Measurements from ENCODE around the gene CAPN1. TPM values are rescaled to one million over a fixed set of nuclear protein-coding genes. Genes with fewer than 3 reads are reported as not detected.
A peak's percentile ranks its signal among the peaks of the same experiment; 100 is the strongest.
"Not testable (repeated sequence)": the region's sequence is repeated elsewhere in the genome, so short reads cannot be mapped to it uniquely, and the experiment has no call there.

Gene CAPN1
- polyA plus RNA-seq, 4 donors = 107 to 218 (median 205) TPM

- Histone ChIP-seq H3K4me1 (ENCODE audit: control insufficient read depth in 3 of 3, insufficient read depth in 2 of 3, low read depth in 1 of 3, low read length in 2 of 3) (peaks cover 2 to 20% (median 7%) of the 10 kb centered on the region in 3 donors), H3K27me3 (ENCODE audit: control insufficient read depth in 3 of 3, insufficient read depth in 3 of 3, low read length in 3 of 3) (no peaks in the 10 kb centered on the region), H3K27ac (ENCODE audit: low read depth in 1 of 3, low read length in 2 of 3) (peak overlapping the region; percentile 92 to 99 (median 99)), H3K36me3 (ENCODE audit: control insufficient read depth in 3 of 3, insufficient read depth in 2 of 3, low read depth in 1 of 3, low read length in 3 of 3) (peaks cover 8 to 26% (median 10%) of the 10 kb centered on the region in 3 donors), H3K4me3 (ENCODE audit: low read depth in 1 of 3, low read length in 3 of 3) (peak overlapping the region in 2 of 3 donors; percentile 81 to 90), H3K9me3 (ENCODE audit: control insufficient read depth in 2 of 2, insufficient read depth in 1 of 2, low read depth in 1 of 2, low read length in 1 of 2) (no peaks in the 10 kb centered on the region)
- DNase-seq (no peak), FAIRE-seq (no peak)
- 42 to 48% (median 46%) methylated on average over 11 of the region's 11 CpGs for WGBS, 3 donors
Measured at GRCh38 chr11:65135633-65136145, 46.0 kb upstream of the CAPN1 start.

DNA sequence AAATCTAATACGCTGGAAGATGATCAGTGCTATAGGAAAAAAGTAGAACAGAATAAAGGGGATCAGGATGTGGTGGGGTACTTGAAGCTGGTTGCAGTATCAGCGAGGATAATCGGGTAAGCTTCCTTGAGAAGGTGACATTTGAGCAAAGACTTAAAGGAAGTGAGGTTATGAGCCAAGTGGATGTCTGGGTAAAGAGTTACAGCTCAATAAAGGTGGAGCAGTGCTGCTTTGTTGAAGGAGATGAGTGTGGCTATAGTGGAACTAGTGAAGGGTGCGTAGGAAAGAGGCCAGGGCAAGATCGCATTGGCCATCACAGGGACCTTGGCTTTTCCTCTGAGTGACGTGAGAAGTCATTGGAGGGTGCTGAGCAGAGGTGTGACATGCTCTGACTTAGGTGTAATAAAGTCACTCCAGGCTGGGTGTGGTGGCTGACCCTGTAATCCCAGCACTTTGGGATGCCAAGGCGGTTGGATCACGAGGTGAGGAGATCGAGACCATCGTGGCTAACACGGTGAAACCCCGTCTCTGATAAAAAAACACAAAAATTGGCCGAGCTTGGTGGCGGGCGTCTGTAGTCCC is 45.1 kb upstream of the CAPN1 start:
- no peaks in the 10 kb centered on the region for H3K9me3 ChIP-seq (ENCODE audit: control insufficient read depth in 2 of 2, insufficient read depth in 1 of 2, low read depth in 1 of 2, low read length in 1 of 2)
- no peaks in the 10 kb centered on the region for H3K27me3 ChIP-seq (ENCODE audit: control insufficient read depth in 3 of 3, insufficient read depth in 3 of 3, low read length in 3 of 3)
- 55 to 78% (median 74%) methylated on average over 15 of the region's 15 CpGs for WGBS, 3 donors
- H3K4me1 ChIP-seq (ENCODE audit: control insufficient read depth in 3 of 3, insufficient read depth in 2 of 3, low read depth in 1 of 3, low read length in 2 of 3) = peaks cover 2 to 20% (median 7%) of the 10 kb centered on the region in 3 donors
- peaks cover 2 to 17% (median 4%) of the 10 kb centered on the region in 3 donors for H3K36me3 ChIP-seq (ENCODE audit: control insufficient read depth in 3 of 3, insufficient read depth in 2 of 3, low read depth in 1 of 3, low read length in 3 of 3)
- FAIRE-seq (no peak), DNase-seq (peak in 1 of 2 donors; percentile 42)
- H3K4me3 ChIP-seq (ENCODE audit: low read depth in 1 of 3, low read length in 3 of 3) = no peak overlapping the region
- peak overlapping the region in 2 of 3 donors; percentile 99 for H3K27ac ChIP-seq (ENCODE audit: low read depth in 1 of 3, low read length in 2 of 3)

- Histone ChIP-seq H3K9me3 (ENCODE audit: control insufficient read depth in 2 of 2, insufficient read depth in 1 of 2, low read depth in 1 of 2, low read length in 1 of 2) (peaks cover 0 to 5% of the 10 kb centered on the region in 2 donors), H3K4me1 (ENCODE audit: control insufficient read depth in 3 of 3, insufficient read depth in 2 of 3, low read depth in 1 of 3, low read length in 2 of 3) (no peaks in the 10 kb centered on the region), H3K36me3 (ENCODE audit: control insufficient read depth in 3 of 3, insufficient read depth in 2 of 3, low read depth in 1 of 3, low read length in 3 of 3) (no peaks in the 10 kb centered on the region), H3K27ac (ENCODE audit: low read depth in 1 of 3, low read length in 2 of 3) (no peak overlapping the region), H3K27me3 (ENCODE audit: control insufficient read depth in 3 of 3, insufficient read depth in 3 of 3, low read length in 3 of 3) (peaks cover 0 to 2% (median 0%) of the 10 kb centered on the region in 3 donors), H3K4me3 (ENCODE audit: low read depth in 1 of 3, low read length in 3 of 3) (no peak overlapping the region)
- 82 to 88% (median 85%) methylated on average over 7 of the region's 7 CpGs for WGBS, 3 donors
- FAIRE-seq (no peak), DNase-seq (no peak)
Measured at GRCh38 chr11:65141896-65142494, 39.7 kb upstream of the CAPN1 start.

DNA sequence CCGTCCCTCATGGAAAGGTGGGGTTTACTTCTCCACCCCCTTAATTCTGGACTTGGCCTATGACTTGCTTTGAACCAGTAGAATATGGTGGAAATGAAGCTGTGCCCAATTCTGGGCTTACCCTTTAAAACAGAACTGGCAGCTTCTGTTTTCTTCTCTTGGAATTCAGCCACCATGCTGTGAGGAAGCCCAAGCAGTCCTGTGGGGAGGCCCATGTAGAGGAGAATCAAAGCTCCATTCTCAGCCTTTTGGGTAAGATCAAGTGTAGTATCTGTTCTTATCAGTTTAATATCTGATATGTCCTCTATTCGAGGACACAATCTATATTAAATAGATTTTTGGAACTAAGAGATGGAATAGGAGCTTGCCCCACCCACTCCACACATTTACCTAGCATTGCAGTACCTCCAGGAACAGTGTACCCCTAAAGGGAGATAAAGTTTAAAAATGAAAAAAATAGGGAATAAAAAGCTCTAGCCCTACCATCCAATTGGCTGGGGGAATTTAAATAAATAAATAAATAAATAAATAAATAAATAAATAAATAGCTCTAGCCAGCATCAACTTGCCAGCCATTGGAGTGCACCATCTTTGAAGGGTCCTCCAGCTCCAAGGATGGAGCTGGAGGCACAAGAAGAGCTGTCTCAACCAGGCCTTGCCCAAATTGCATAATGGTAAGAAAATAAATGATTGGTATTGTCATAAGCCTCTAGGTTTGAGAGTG is 34.2 kb upstream of the CAPN1 start:
- DNase-seq (no peak), FAIRE-seq (no peak)
- H3K4me3 ChIP-seq (ENCODE audit: low read depth in 1 of 3, low read length in 3 of 3) = no peak overlapping the region

DNA sequence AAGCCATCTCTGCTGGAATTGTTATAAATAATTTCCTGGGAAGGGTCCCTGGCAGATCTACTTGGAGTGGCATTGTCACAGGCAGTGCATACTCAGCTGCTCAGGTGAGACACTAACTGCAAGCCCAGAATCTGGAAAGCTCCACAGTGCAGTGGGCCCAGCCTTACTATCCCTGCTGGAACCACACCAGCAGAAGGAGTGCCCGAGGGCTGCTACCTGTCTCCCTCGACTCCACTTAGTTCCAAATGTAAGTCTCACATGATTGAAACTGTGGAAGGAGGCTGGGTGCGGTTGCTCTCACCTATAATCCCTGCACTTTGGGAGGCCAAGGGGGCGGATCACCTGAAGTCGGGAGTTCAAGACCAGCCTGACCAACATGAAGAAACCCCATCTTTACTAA is 33.1 kb upstream of the CAPN1 start:
- Histone ChIP-seq H3K9me3 (ENCODE audit: control insufficient read depth in 2 of 2, insufficient read depth in 1 of 2, low read depth in 1 of 2, low read length in 1 of 2) (peaks cover 0 to 10% of the 10 kb centered on the region in 2 donors), H3K27ac (ENCODE audit: low read depth in 1 of 3, low read length in 2 of 3) (no peak overlapping the region), H3K4me3 (ENCODE audit: low read depth in 1 of 3, low read length in 3 of 3) (no peak overlapping the region), H3K27me3 (ENCODE audit: control insufficient read depth in 3 of 3, insufficient read depth in 3 of 3, low read length in 3 of 3) (peaks cover 0 to 2% (median 0%) of the 10 kb centered on the region in 3 donors), H3K4me1 (ENCODE audit: control insufficient read depth in 3 of 3, insufficient read depth in 2 of 3, low read depth in 1 of 3, low read length in 2 of 3) (peaks cover 0 to 11% (median 2%) of the 10 kb centered on the region in 3 donors), H3K36me3 (ENCODE audit: control insufficient read depth in 3 of 3, insufficient read depth in 2 of 3, low read depth in 1 of 3, low read length in 3 of 3) (no peaks in the 10 kb centered on the region)
- FAIRE-seq = no peak
- WGBS, 3 donors = 71 to 89% (median 88%) methylated on average over 5 of the region's 5 CpGs
- DNase-seq = no peak

More for the DNA sequence above, 34.2 kb upstream of the CAPN1 start:
- Histone ChIP-seq H3K27ac (ENCODE audit: low read depth in 1 of 3, low read length in 2 of 3) (no peak overlapping the region), H3K36me3 (ENCODE audit: control insufficient read depth in 3 of 3, insufficient read depth in 2 of 3, low read depth in 1 of 3, low read length in 3 of 3) (no peaks in the 10 kb centered on the region), H3K9me3 (ENCODE audit: control insufficient read depth in 2 of 2, insufficient read depth in 1 of 2, low read depth in 1 of 2, low read length in 1 of 2) (peaks cover 0 to 10% of the 10 kb centered on the region in 2 donors), H3K4me1 (ENCODE audit: control insufficient read depth in 3 of 3, insufficient read depth in 2 of 3, low read depth in 1 of 3, low read length in 2 of 3) (peaks cover 0 to 11% (median 2%) of the 10 kb centered on the region in 3 donors), H3K27me3 (ENCODE audit: control insufficient read depth in 3 of 3, insufficient read depth in 3 of 3, low read length in 3 of 3) (peaks cover 0 to 2% (median 0%) of the 10 kb centered on the region in 3 donors)
- 75 to 81% (median 79%) methylated on average over 2 of the region's 2 CpGs for WGBS, 3 donors

GRCh38 chr11:65150131-65150508 is 31.6 kb upstream of the CAPN1 start:
- 65 to 74% (median 67%) methylated on average over 10 of the region's 10 CpGs for WGBS, 3 donors
- not testable (repeated sequence) for FAIRE-seq; H3K9me3 ChIP-seq (ENCODE audit: control insufficient read depth in 2 of 2, insufficient read depth in 1 of 2, low read depth in 1 of 2, low read length in 1 of 2); H3K36me3 ChIP-seq (ENCODE audit: control insufficient read depth in 3 of 3, insufficient read depth in 2 of 3, low read depth in 1 of 3, low read length in 3 of 3); DNase-seq; H3K4me3 ChIP-seq (ENCODE audit: low read depth in 1 of 3, low read length in 3 of 3); H3K27me3 ChIP-seq (ENCODE audit: control insufficient read depth in 3 of 3, insufficient read depth in 3 of 3, low read length in 3 of 3)
- Histone ChIP-seq H3K27ac (ENCODE audit: low read depth in 1 of 3, low read length in 2 of 3) (peak overlapping the region in 1 of 3 donors; percentile 95), H3K4me1 (ENCODE audit: control insufficient read depth in 3 of 3, insufficient read depth in 2 of 3, low read depth in 1 of 3, low read length in 2 of 3) (peaks cover 0 to 11% (median 2%) of the 10 kb centered on the region in 3 donors)

DNA sequence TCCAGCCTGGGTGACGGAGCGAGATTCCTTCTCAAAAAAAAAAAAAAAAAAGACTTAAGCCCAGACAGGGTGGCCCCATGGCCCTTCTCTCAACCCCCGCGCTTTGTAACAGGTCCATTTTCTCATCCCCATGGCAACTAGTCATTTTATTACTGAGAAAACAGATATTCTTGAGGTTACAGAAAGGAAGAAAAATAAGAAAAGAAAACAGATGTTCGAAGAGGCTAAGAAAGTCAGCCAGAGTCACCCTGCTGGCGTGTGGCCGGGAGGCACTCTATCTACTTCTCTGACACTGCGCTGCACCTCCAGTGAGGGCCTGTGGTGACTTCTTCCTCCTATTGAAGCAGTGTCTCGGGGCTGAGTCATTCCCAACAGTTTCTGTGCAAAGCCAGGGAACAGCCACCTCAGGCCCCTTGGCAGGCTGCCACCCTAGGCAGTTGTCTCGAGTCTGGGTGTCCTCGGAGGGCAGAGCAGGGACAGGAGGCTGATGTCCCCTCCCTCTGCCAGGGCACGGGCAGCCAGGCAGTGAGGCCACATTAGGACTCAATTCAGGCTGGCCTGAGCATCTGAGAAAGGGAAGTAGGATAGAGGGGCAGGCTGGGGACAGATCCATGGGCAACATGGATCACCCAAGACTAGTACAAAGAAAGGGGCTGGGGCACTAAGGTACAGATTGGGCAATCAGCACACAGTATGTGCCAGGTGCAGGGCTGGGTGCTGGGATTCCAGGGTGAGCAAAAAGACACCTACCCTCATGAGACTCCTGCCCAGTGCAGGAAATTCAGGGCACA is 31.0 kb upstream of the CAPN1 start:
- 15 to 27% (median 18%) methylated on average over 12 of the region's 12 CpGs for WGBS, 3 donors
- FAIRE-seq = no peak

More for the DNA sequence above, 31.0 kb upstream of the CAPN1 start:
- peaks cover 0 to 10% of the 10 kb centered on the region in 2 donors for H3K9me3 ChIP-seq (ENCODE audit: control insufficient read depth in 2 of 2, insufficient read depth in 1 of 2, low read depth in 1 of 2, low read length in 1 of 2)
- no peaks in the 10 kb centered on the region for H3K36me3 ChIP-seq (ENCODE audit: control insufficient read depth in 3 of 3, insufficient read depth in 2 of 3, low read depth in 1 of 3, low read length in 3 of 3)
- peak overlapping the region; percentile 48 to 95 (median 51) for H3K27ac ChIP-seq (ENCODE audit: low read depth in 1 of 3, low read length in 2 of 3)
- DNase-seq = peak; percentile 73 to 92
- H3K4me1 ChIP-seq (ENCODE audit: control insufficient read depth in 3 of 3, insufficient read depth in 2 of 3, low read depth in 1 of 3, low read length in 2 of 3) = peaks cover 0 to 11% (median 2%) of the 10 kb centered on the region in 3 donors
- H3K27me3 ChIP-seq (ENCODE audit: control insufficient read depth in 3 of 3, insufficient read depth in 3 of 3, low read length in 3 of 3) = no peaks in the 10 kb centered on the region
- no peak overlapping the region for H3K4me3 ChIP-seq (ENCODE audit: low read depth in 1 of 3, low read length in 3 of 3)

All from small intestine (tissue), 7 donors.